SJCRH30 (cell line): ENCODE data around the gene TET3. TPM values are rescaled to one million over a fixed set of nuclear protein-coding genes. Genes with fewer than 3 reads are reported as not detected.
"Not testable (repeated sequence)": the region's sequence is repeated elsewhere in the genome, so short reads cannot be mapped to it uniquely, and the experiment has no call there.

Experiments used
- DNase-seq, 2 experiments: peaks; one replicate each; pipeline ENCODE4 v3.0.0-alpha.2; 2015 to 2020
- H3K27ac ChIP-seq: fragments of 250-450 bp; sonication (Bioruptor Pico); 2 replicates; pipeline ENCODE4 v1.5.1; 2020; ENCODE audit warnings: mild to moderate bottlenecking, moderate library complexity
- H3K27me3 ChIP-seq: fragments of 250-450 bp; sonication (Bioruptor Pico); 2 replicates; pipeline ENCODE4 v1.5.1; 2020; ENCODE audit warnings: mild to moderate bottlenecking, moderate library complexity
- H3K36me3 ChIP-seq: fragments of 250-450 bp; sonication (Bioruptor Pico); 2 replicates; pipeline ENCODE4 v1.5.1; 2020; ENCODE audit warnings: mild to moderate bottlenecking, moderate library complexity
- H3K4me1 ChIP-seq: fragments of 250-450 bp; sonication (Bioruptor Pico); 2 replicates; pipeline ENCODE4 v1.5.1; 2020; ENCODE audit warnings: mild to moderate bottlenecking, moderate library complexity
- H3K4me3 ChIP-seq: fragments of 250-450 bp; sonication (Bioruptor Pico); 2 replicates; pipeline ENCODE4 v1.5.1; 2020; ENCODE audit warnings: mild to moderate bottlenecking, moderate library complexity
- H3K9me3 ChIP-seq: fragments of 250-450 bp; sonication (Bioruptor Pico); replicated peaks from 2 replicates; pipeline ENCODE4 v1.5.1; 2020; ENCODE audit warnings: mild to moderate bottlenecking, moderate library complexity
- total RNA-seq: library from RNA; depleted of rRNA; stranded (reverse); fragments of >200 nt; shearing (Covaris generic); gene quantifications from 2 replicates; pipeline ENCODE4 v1.2.3, GENCODE V29; 2014; rRNA removed

Gene TET3
- 13.6 and 16.3 TPM in 2 replicates for total RNA-seq

- peak within 1 kb of the TSS; percentile 91 for H3K4me3 ChIP-seq
- peaks cover 18% of the 10 kb centered on the region for H3K4me1 ChIP-seq
- H3K27me3 ChIP-seq, result no peaks in the 10 kb centered on the region; the same call in 1 of the 2 replicates
- H3K36me3 ChIP-seq, result peaks cover 21% of the 10 kb centered on the region
- peak; percentile 56 to 64 for DNase-seq
- H3K9me3 ChIP-seq, result no peaks in the 10 kb centered on the region
- peak within 1 kb of the TSS; percentile 71 for H3K27ac ChIP-seq
Observed at GRCh38 chr2:73984203-73984921, at the start of gene TET3. TSS of gene TET3 (plus strand) at chr2:73984910. CDS start at chr2:73986404, 1,494 bp downstream.

GRCh38 chr2:73935641-73936040 is 49.1 kb upstream of the TET3 start:
- no peak overlapping the region for H3K27ac ChIP-seq
- DNase-seq, result no peak
- no peaks in the 10 kb centered on the region for H3K9me3 ChIP-seq
- H3K27me3 ChIP-seq, result no peaks in the 10 kb centered on the region
- H3K36me3 ChIP-seq, result peaks cover 39% of the 10 kb centered on the region
- no peak overlapping the region for H3K4me3 ChIP-seq
- H3K4me1 ChIP-seq, result no peaks in the 10 kb centered on the region

DNA sequence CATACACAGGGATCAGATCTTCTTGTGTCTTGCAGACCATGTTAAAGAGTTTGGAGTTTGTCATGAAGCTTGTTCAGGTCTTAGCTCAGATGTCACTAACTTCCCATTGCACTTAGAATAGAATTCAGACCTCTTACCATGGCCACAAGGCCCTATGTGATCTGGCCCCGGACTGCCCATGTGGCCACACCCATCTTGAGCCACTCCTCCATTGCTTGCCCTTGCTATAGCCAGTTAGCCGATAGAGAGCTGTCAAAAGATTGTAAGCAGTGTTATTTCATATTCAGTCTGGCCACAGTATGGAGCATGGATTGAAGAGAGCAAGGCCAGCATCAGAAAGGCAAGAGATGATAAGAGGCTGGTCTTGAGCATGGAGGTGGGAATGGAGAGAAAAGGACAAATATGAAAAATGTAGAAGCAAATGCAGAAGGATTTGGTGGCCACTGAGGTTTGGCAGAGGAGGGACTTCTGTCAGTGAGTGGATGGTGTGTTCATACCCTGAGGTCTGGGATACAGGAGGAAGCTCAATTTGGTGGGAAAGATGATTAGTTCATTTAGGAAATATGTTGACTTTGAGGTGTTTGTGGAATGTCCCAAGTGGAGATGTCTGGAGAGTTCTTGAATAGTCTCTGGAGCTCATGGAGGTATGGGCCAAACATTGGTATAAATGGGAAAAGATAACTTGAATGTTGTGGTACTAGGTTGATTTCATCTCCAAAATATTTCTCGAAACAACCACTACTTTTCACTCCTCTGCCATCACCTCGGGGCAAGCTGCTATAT is 47.4 kb upstream of the TET3 start:
- no peaks in the 10 kb centered on the region for H3K9me3 ChIP-seq
- no peak overlapping the region for H3K4me3 ChIP-seq
- DNase-seq, result no peak
- H3K4me1 ChIP-seq, result no peaks in the 10 kb centered on the region
- H3K27me3 ChIP-seq, result no peaks in the 10 kb centered on the region
- no peak overlapping the region for H3K27ac ChIP-seq
- peaks cover 39% of the 10 kb centered on the region for H3K36me3 ChIP-seq

GRCh38 chr2:73937899-73938298 is 46.8 kb upstream of the TET3 start:
- no peak overlapping the region for H3K27ac ChIP-seq
- H3K9me3 ChIP-seq, result no peaks in the 10 kb centered on the region
- H3K27me3 ChIP-seq, result no peaks in the 10 kb centered on the region
- H3K4me3 ChIP-seq, result no peak overlapping the region
- DNase-seq, result no peak
- peaks cover 40% of the 10 kb centered on the region for H3K36me3 ChIP-seq
- H3K4me1 ChIP-seq, result no peaks in the 10 kb centered on the region

GRCh38 chr2:73938718-73939352 is 45.9 kb upstream of the TET3 start:
- Histone ChIP-seq H3K36me3 (peaks cover 43% of the 10 kb centered on the region), H3K27me3 (no peaks in the 10 kb centered on the region), H3K9me3 (no peaks in the 10 kb centered on the region), H3K27ac (no peak overlapping the region), H3K4me1 (no peaks in the 10 kb centered on the region), H3K4me3 (no peak overlapping the region)
- DNase-seq, result no peak

DNA sequence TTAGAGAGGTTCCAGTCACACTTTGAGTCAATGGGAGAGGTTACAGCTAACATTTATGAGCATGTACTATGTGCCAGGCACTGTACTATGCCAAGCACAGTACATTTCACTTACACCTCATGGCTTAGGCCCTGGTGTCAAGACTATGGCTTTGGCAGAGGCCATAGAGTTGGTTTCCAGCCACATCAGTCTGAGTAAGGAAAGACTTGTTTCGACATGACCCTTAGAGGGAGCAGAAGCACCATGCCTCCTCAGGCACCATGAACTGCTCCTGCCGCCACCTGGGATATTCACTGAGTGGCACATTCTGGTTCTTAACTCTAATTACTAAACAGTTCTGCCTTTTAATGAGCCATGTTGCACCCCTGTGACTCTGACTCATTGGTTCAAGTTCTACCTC is 45.3 kb upstream of the TET3 start:
- Histone ChIP-seq H3K27me3 (no peaks in the 10 kb centered on the region), H3K27ac (no peak overlapping the region), H3K4me3 (no peak overlapping the region), H3K9me3 (no peaks in the 10 kb centered on the region), H3K36me3 (peaks cover 44% of the 10 kb centered on the region), H3K4me1 (no peaks in the 10 kb centered on the region)
- no peak for DNase-seq

DNA sequence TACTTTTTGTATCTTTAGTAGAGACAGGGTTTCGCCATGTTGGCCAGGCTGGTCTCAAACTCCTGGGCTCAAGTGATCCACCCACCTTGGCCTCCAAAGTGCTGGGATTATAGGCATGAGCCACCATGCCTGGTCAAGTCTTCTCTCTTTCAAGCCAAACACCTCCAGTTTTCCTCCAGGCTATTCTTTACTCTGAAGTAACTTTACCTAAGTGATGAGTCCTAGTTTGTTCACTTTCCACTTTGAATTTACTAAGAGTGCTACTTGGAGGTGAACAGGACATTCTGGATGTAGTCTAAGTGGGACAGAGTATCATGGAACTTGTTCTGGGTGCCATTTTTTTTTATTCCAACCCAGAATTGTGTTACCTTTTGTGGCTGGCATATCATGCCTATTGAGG is 44.6 kb upstream of the TET3 start:
- not testable (repeated sequence) for H3K27me3 ChIP-seq, H3K27ac ChIP-seq, H3K4me3 ChIP-seq, DNase-seq, H3K9me3 ChIP-seq, H3K4me1 ChIP-seq
- peaks cover 48% of the 10 kb centered on the region for H3K36me3 ChIP-seq

GRCh38 chr2:73942664-73943063 is 42.0 kb upstream of the TET3 start:
- Histone ChIP-seq H3K27me3 (no peaks in the 10 kb centered on the region), H3K4me3 (no peak overlapping the region), H3K27ac (no peak overlapping the region), H3K36me3 (peaks cover 53% of the 10 kb centered on the region), H3K4me1 (no peaks in the 10 kb centered on the region), H3K9me3 (no peaks in the 10 kb centered on the region)
- no peak for DNase-seq

DNA sequence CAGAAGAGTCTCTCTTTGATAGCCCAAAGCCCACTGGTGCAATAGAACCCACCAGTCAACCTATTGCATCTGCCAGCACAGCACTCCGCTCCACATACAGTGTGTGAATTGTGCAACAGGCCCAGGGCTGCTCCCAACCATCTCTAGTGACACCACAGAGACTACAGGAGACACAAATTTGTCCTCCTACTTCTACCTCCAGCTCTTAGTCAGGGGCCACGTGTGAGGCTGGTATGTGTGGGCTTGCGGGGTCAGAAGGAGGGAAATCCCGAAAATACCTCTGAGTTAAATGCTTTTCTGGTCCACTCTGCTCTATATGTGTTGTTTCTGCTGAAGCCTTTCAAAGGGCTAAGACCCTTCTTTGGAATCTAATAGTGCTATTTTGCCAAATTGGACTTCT is 40.0 kb upstream of the TET3 start:
- no peaks in the 10 kb centered on the region for H3K4me1 ChIP-seq
- no peaks in the 10 kb centered on the region for H3K27me3 ChIP-seq
- H3K4me3 ChIP-seq, result no peak overlapping the region
- no peak overlapping the region for H3K27ac ChIP-seq
- H3K36me3 ChIP-seq, result peaks cover 62% of the 10 kb centered on the region
- no peaks in the 10 kb centered on the region for H3K9me3 ChIP-seq
- DNase-seq, result no peak

DNA sequence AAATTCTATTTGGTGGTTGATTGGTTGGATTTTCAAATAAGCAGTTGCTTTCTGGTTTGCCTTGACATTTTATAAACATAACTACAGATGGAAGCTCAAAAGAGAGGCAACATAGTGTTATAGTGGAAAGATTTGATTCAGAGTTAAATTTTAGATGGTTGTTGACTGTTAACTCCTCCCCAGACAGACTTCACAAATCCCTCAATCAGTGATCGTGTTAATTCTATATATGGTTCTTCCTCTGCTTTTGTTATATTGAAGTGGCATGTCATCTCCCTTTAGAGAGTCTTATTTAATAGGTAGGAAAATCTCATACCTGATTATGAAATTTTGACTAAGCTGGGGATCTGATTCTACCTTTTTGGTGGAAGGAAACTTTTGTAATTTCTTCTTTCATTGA is 38.5 kb upstream of the TET3 start:
- Histone ChIP-seq H3K4me1 (no peaks in the 10 kb centered on the region), H3K36me3 (peaks cover 76% of the 10 kb centered on the region), H3K9me3 (no peaks in the 10 kb centered on the region), H3K27ac (no peak overlapping the region), H3K27me3 (no peaks in the 10 kb centered on the region), H3K4me3 (no peak overlapping the region)
- DNase-seq, result no peak

DNA sequence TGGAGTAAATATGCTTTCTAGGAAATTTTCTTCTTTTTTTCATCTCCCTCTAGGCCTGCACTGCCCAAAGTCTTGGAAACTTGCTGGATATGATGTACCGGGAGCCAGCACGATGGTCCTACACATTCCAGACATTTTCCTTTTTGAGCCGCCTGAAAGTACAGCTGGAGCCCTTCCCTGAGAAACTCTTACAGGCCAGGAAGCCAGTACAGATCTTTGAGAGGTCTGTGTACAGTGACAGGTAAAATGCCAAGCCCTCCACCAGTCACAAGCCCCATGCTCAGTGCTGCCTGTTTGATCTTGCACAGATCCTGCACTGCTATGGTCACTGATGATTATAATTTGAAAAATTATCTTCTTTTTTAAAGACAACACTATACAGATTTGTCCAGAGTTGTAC is 38.0 kb upstream of the TET3 start:
- Histone ChIP-seq H3K36me3 (peaks cover 81% of the 10 kb centered on the region), H3K27me3 (no peaks in the 10 kb centered on the region)

GRCh38 chr2:73947412-73948018 is 37.2 kb upstream of the TET3 start:
- no peak overlapping the region for H3K27ac ChIP-seq
- no peaks in the 10 kb centered on the region for H3K27me3 ChIP-seq
- H3K36me3 ChIP-seq, result peaks cover 83% of the 10 kb centered on the region
- no peaks in the 10 kb centered on the region for H3K4me1 ChIP-seq
- no peaks in the 10 kb centered on the region for H3K9me3 ChIP-seq
- no peak overlapping the region for H3K4me3 ChIP-seq
- DNase-seq, result no peak

More for the DNA sequence above, 38.0 kb upstream of the TET3 start:
- H3K4me1 ChIP-seq, result no peaks in the 10 kb centered on the region
- no peak overlapping the region for H3K27ac ChIP-seq
- H3K9me3 ChIP-seq, result no peaks in the 10 kb centered on the region
- no peak for DNase-seq
- no peak overlapping the region for H3K4me3 ChIP-seq

GRCh38 chr2:73949802-73950201 is 34.9 kb upstream of the TET3 start:
- Histone ChIP-seq H3K36me3 (peaks cover 79% of the 10 kb centered on the region), H3K27me3 (no peaks in the 10 kb centered on the region)
- DNase-seq, result no peak

GRCh38 chr2:73952499-73953446 is 31.9 kb upstream of the TET3 start:
- Histone ChIP-seq H3K4me3 (no peak overlapping the region), H3K4me1 (no peaks in the 10 kb centered on the region), H3K27me3 (no peaks in the 10 kb centered on the region), H3K9me3 (no peaks in the 10 kb centered on the region), H3K27ac (no peak overlapping the region), H3K36me3 (peaks cover 83% of the 10 kb centered on the region)
- no peak for DNase-seq

More at GRCh38 chr2:73949802-73950201, 34.9 kb upstream of the TET3 start:
- H3K27ac ChIP-seq, result no peak overlapping the region
- no peaks in the 10 kb centered on the region for H3K9me3 ChIP-seq
- no peaks in the 10 kb centered on the region for H3K4me1 ChIP-seq
- H3K4me3 ChIP-seq, result no peak overlapping the region
